Measurements from ENCODE around the gene NEAT1. TPM values are rescaled to one million over a fixed set of nuclear protein-coding genes. Genes with fewer than 3 reads are reported as not detected.

The NEAT1 gene
- total and polyA plus RNA-seq, 9 of the 15 experiments (the other 6 are each of a cell fraction or from before 2014, with no cell fraction given): 20.1 to 389 (median 62.8) TPM

DNA sequence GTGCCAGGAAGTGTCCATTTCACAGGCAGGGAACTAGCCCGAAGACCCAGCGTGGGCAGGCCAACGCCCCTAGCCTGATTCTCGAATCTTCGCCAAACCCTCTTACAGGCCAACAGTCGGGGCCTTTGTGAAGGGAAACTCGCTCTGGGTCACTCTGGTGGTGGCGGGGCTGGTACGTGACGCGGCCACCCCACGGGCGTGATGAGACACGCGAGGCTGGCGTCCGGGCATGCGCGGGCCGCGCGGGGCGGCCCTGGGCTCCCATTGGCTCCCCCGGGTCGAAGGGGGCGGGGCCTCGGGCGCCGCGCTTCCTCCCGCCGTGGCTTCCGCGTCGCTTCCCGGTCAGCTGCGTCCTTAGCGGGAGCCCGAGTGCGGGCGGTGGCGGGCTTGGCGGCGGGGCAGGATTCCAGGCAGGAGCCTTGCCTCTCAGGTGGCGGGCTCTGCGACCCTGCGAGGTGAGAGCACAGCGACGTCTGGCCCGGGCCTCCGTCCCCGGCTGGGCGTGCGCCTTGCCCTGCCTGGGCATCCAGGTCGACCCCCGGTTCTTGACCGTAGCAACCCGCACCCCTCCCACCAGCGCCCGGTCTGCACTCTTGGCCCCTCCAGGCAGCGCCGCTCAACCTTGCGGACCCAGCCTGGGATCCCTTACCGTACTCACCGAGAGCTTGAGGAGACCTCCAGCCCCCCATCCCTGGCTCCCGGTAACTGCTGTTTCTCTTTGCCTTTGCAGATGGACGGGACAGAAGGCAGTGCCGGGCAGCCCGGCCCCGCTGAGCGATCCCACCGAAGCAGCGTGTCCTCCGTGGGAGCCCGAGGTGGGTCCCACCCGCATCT, 36.1 kb upstream of the NEAT1 start, which contains the start of gene FRMD8 (continued):
- TF ChIP-seq ZNF639 (CRISPR knock-in tag; conservative IDR thresholded peaks at IDR 0.05 in 1 of 2, IDR thresholded peaks at IDR 0.05 in 1 of 2): no peak
- TF ChIP-seq, protein P1, sequence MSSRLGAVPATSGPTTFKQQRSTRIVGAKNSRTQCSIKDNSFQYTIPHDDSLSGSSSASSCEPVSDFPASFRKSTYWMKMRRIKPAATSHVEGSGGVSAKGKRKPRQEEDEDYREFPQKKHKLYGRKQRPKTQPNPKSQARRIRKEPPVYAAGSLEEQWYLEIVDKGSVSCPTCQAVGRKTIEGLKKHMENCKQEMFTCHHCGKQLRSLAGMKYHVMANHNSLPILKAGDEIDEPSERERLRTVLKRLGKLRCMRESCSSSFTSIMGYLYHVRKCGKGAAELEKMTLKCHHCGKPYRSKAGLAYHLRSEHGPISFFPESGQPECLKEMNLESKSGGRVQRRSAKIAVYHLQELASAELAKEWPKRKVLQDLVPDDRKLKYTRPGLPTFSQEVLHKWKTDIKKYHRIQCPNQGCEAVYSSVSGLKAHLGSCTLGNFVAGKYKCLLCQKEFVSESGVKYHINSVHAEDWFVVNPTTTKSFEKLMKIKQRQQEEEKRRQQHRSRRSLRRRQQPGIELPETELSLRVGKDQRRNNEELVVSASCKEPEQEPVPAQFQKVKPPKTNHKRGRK (tag; IDR thresholded peaks at IDR 0.05): no peak
- TF ChIP-seq GABPB1 (CRISPR knock-in tag; IDR thresholded peaks at IDR 0.05): peak; percentile 46; the same call in 1 of the 2 replicates
- TF ChIP-seq CCNT2 (IDR thresholded peaks at IDR 0.05; ENCODE audit: borderline replicate concordance, extremely low read depth, insufficient read length, low read depth, low read length): peak; percentile 80
- no peak for TF ChIP-seq NFE2L1 (tag; IDR thresholded peaks at IDR 0.05; ENCODE audit: borderline replicate concordance, low read depth)
- peak; percentile 57; the same call in 1 of the 2 replicates for TF ChIP-seq ZNF511 (CRISPR knock-in tag; IDR thresholded peaks at IDR 0.05)
- TF ChIP-seq ZBTB2 (IDR thresholded peaks at IDR 0.05): no peak; the same call in none of the 2 replicates
- no peak for TF ChIP-seq FOXK1 (CRISPR knock-in tag; IDR thresholded peaks at IDR 0.05; ENCODE audit: borderline replicate concordance)
- no peak for TF ChIP-seq LARP7 (IDR thresholded peaks at IDR 0.05)
- TF ChIP-seq MCM3 (IDR thresholded peaks at IDR 0.05): no peak
- no peak for TF ChIP-seq ZNF140 (CRISPR knock-in tag; IDR thresholded peaks at IDR 0.05)
- no peak for TF ChIP-seq WHSC1 (IDR thresholded peaks at IDR 0.05; ENCODE audit: low read length)
- TF ChIP-seq, protein P2, sequence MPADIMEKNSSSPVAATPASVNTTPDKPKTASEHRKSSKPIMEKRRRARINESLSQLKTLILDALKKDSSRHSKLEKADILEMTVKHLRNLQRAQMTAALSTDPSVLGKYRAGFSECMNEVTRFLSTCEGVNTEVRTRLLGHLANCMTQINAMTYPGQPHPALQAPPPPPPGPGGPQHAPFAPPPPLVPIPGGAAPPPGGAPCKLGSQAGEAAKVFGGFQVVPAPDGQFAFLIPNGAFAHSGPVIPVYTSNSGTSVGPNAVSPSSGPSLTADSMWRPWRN (IDR thresholded peaks at IDR 0.05; ENCODE audit: low read depth): no peak
- TF ChIP-seq POU5F1 (IDR thresholded peaks at IDR 0.05; ENCODE audit: borderline replicate concordance, low read depth, low read length, partially characterized antibody): no peak
- TF ChIP-seq CGGBP1 (CRISPR knock-in tag; IDR thresholded peaks at IDR 0.05): no peak
- TF ChIP-seq, protein P3, sequence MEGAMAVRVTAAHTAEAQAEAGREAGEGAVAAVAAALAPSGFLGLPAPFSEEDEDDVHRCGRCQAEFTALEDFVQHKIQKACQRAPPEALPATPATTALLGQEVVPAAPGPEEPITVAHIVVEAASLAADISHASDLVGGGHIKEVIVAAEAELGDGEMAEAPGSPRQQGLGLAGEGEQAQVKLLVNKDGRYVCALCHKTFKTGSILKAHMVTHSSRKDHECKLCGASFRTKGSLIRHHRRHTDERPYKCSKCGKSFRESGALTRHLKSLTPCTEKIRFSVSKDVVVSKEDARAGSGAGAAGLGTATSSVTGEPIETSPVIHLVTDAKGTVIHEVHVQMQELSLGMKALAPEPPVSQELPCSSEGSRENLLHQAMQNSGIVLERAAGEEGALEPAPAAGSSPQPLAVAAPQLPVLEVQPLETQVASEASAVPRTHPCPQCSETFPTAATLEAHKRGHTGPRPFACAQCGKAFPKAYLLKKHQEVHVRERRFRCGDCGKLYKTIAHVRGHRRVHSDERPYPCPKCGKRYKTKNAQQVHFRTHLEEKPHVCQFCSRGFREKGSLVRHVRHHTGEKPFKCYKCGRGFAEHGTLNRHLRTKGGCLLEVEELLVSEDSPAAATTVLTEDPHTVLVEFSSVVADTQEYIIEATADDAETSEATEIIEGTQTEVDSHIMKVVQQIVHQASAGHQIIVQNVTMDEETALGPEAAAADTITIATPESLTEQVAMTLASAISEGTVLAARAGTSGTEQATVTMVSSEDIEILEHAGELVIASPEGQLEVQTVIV (CRISPR knock-in tag; IDR thresholded peaks at IDR 0.05; ENCODE audit: borderline replicate concordance): no peak
- peak; percentile 61; the same call in 1 of the 2 replicates for TF ChIP-seq ZBTB17 (CRISPR knock-in tag; IDR thresholded peaks at IDR 0.05)
- no peak for TF ChIP-seq MCM5 (IDR thresholded peaks at IDR 0.05; ENCODE audit: low read depth)

All from K562 (cell line).